HFFc6 (cell line): ENCODE data around the gene TTC33. TPM values are rescaled to one million over a fixed set of nuclear protein-coding genes. Genes with fewer than 3 reads are reported as not detected.

Experiments
- DNase-seq: peaks from one replicate; pipeline ENCODE4 v3.0.0-alpha.2; 2018
- H3K27ac Mint-ChIP-seq: 2 replicates; pipeline ENCODE4 v1.8.0; 2020; ENCODE audit warnings: mild to moderate bottlenecking, mixed read lengths
- H3K27me3 Mint-ChIP-seq: 2 replicates; pipeline ENCODE4 v1.8.0; 2021; ENCODE audit warnings: mild to moderate bottlenecking, moderate library complexity, mixed read lengths; ENCODE audit not compliant: insufficient read depth
- H3K36me3 Mint-ChIP-seq: 2 replicates; pipeline ENCODE4 v1.8.0; 2021; ENCODE audit warnings: low read depth, mixed read lengths
- H3K4me1 Mint-ChIP-seq: 2 replicates; pipeline ENCODE4 v1.8.0; 2020; ENCODE audit warnings: low read depth, mixed read lengths
- H3K4me3 Mint-ChIP-seq: 2 replicates; pipeline ENCODE4 v1.8.0; 2020; ENCODE audit warnings: mild to moderate bottlenecking, moderate library complexity, mixed read lengths
- H3K9me3 Mint-ChIP-seq: 2 replicates; pipeline ENCODE4 v1.8.0; 2020; ENCODE audit warnings: mild to moderate bottlenecking, mixed read lengths
- total RNA-seq, 6 experiments: library from RNA; stranded (reverse); fragmentation: NEBNext Ultra II Directional; extraction: Animal tissue kit (Norgen Biotek cat#: 25700); gene quantifications; 2 replicates in 1 of 6; 3 replicates in 5 of 6; pipeline ENCODE4 v1.2.3, GENCODE V29; 2021
- TF ChIP-seq, protein P1 (sequence below): fragments of 200-600 bp; sonication (generic); IDR thresholded peaks from 2 replicates; pipeline ENCODE4 v1.5.0; 2021; ENCODE audit warnings: antibody characterized with exemption, mild to moderate bottlenecking

Gene TTC33
- total RNA-seq, 6 experiments from 2014 or later = 8.6 to 11.3 (median 9.8) TPM

DNA sequence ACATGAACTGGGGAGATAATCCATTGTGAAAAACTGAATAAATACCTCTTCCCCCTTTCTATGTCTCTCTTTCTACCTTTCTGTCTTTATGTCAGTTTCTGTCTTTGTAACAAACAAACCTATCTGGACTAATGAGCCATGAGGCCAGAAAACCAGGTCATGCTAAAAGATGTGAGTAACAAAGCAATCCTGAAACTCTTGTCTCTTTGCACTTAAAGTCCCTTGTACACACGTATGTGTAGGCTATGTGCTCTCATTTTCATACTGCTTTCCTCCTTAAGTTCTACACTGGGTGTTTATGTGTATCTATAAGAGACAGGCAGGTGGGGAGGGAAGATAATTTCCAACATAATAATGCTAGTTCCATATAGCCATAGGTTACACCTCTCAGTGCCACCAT, 199.9 kb downstream of the TTC33 start:
- H3K27me3 Mint-ChIP-seq = no peaks in the 10 kb centered on the region
- no peaks in the 10 kb centered on the region for H3K9me3 Mint-ChIP-seq

DNA sequence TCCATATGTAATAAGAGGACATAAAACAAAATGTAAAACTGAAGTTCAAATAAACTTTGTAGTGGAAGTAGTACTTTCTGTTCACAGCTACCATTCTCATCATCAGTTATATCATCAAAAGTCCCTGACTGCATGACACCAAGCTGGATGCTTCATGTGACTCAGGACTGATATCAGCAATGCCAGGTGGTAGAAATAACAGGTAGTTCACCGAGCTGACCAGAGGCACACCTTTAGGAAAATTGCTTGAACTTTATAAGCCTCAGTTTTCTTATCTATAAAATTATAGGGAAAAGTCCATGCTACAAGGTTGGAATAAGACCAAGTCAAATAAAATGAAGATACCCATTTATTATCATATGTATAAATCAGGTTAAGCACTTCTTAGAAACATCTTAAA, 200.9 kb downstream of the TTC33 start:
- no peak overlapping the region for H3K27ac Mint-ChIP-seq
- peaks cover 72% of the 10 kb centered on the region for H3K4me1 Mint-ChIP-seq
- TF ChIP-seq, protein P1, sequence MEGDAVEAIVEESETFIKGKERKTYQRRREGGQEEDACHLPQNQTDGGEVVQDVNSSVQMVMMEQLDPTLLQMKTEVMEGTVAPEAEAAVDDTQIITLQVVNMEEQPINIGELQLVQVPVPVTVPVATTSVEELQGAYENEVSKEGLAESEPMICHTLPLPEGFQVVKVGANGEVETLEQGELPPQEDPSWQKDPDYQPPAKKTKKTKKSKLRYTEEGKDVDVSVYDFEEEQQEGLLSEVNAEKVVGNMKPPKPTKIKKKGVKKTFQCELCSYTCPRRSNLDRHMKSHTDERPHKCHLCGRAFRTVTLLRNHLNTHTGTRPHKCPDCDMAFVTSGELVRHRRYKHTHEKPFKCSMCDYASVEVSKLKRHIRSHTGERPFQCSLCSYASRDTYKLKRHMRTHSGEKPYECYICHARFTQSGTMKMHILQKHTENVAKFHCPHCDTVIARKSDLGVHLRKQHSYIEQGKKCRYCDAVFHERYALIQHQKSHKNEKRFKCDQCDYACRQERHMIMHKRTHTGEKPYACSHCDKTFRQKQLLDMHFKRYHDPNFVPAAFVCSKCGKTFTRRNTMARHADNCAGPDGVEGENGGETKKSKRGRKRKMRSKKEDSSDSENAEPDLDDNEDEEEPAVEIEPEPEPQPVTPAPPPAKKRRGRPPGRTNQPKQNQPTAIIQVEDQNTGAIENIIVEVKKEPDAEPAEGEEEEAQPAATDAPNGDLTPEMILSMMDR = no peak
- no peaks in the 10 kb centered on the region; the same call in 1 of the 2 replicates for H3K36me3 Mint-ChIP-seq
- no peaks in the 10 kb centered on the region; the same call in 1 of the 2 replicates for H3K9me3 Mint-ChIP-seq
- DNase-seq = no peak
- H3K4me3 Mint-ChIP-seq = no peak overlapping the region
- no peaks in the 10 kb centered on the region for H3K27me3 Mint-ChIP-seq

More for the DNA sequence above, 199.9 kb downstream of the TTC33 start:
- H3K4me3 Mint-ChIP-seq = no peak overlapping the region
- no peaks in the 10 kb centered on the region for H3K36me3 Mint-ChIP-seq
- peaks cover 65% of the 10 kb centered on the region for H3K4me1 Mint-ChIP-seq
- TF ChIP-seq, protein P1 = no peak
- no peak for DNase-seq
- H3K27ac Mint-ChIP-seq = no peak overlapping the region

DNA sequence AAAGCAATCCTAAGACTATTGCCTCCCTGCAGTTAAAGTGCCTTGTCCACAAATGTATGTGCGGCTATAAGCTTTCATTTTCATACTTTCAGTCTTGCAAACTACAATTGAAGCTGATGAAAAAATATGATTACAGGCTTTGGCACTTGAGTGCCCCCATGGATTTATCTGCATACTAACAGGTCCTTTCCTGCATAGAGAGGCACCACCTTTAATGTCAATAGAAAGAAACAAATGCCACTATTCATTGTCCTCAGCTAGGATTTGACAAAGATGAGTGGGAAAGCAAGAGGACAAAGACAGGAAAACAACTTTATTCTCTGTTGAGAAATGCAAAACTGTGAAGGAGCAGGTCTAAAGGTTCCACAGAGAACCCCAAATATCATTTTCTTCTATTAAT, 201.7 kb downstream of the TTC33 start:
- no peak overlapping the region for H3K27ac Mint-ChIP-seq
- H3K4me1 Mint-ChIP-seq = peaks cover 67% of the 10 kb centered on the region
- H3K4me3 Mint-ChIP-seq = no peak overlapping the region
- no peaks in the 10 kb centered on the region; the same call in 1 of the 2 replicates for H3K9me3 Mint-ChIP-seq
- DNase-seq = no peak
- TF ChIP-seq, protein P1 = no peak
- no peaks in the 10 kb centered on the region; the same call in 1 of the 2 replicates for H3K36me3 Mint-ChIP-seq
- H3K27me3 Mint-ChIP-seq = no peaks in the 10 kb centered on the region

DNA sequence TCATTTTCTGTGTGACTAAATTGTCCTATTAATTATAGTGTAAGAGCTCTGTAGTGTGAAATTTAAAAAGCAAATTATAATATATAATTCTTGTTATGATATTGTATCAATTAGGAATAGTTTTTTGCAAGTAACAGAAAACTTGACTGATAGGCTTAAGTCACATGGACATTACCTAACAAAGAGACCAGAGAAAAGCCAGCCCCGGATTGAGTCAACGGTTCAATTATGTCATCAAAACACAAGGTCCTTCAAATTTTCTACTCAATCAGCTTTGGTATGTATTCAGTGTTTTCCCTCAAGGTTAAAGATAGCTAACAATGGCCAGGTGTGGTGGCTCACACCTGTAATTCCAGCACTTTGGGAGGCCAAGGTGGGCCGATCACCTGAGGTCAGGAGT, 202.8 kb downstream of the TTC33 start:
- Mint-ChIP-seq H3K9me3 (no peaks in the 10 kb centered on the region; the same call in 1 of the 2 replicates), H3K27me3 (no peaks in the 10 kb centered on the region), H3K4me1 (peaks cover 66% of the 10 kb centered on the region), H3K4me3 (no peak overlapping the region), H3K36me3 (no peaks in the 10 kb centered on the region; the same call in 1 of the 2 replicates), H3K27ac (no peak overlapping the region)
- TF ChIP-seq, protein P1 = no peak
- no peak for DNase-seq

DNA sequence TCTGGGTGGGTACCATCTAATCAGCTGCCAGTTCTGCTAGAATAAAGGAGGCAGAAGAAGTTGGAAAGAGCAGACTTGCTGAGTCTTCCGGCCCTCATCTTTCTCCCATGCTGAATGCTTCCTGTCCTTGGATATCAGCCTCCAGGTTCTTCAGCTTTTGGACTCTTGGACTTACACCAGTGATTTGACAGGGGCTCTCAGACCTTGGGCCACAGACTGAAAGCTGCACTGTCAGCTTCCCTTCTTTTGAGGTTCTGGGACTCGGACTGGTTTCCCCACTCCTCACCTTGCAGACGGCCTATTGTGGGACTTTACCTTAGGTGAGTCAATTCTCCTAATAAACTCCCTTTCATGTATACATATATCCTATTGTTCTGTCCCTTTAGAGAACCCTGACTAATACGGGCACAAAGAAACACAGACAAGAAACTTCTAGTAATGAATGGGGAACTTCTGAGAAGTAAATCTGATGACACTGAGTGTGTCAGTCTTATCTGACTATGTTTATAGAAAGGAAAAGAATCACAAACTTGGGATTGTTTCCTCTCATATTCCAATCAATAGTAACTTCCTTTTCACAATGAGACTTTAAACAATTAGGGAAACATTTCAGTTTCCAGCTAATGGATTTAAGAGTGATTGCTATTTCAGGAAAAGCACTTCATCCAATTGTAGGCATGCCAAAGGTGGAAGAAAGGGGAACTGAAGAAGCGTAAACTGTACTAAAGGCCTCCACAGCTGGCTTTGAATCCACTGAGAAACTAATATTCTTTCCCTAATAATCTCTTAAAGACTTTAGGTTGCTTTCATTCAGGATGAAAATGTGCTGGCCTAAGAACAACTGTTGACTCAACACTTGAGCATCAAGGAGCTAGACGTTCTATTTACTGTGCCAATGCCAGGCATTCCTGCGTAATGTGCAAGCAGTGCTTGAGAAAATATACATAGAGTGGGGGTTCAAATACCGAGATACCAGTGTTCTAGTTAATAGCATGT, 204.0 kb downstream of the TTC33 start:
- H3K4me3 Mint-ChIP-seq = peak overlapping the region; percentile 71
- H3K27ac Mint-ChIP-seq = peak overlapping the region; percentile 94
- TF ChIP-seq, protein P1 = no peak
- H3K4me1 Mint-ChIP-seq = peaks cover 59% of the 10 kb centered on the region
- H3K9me3 Mint-ChIP-seq = no peaks in the 10 kb centered on the region; the same call in 1 of the 2 replicates
- peak; percentile 93 for DNase-seq
- H3K27me3 Mint-ChIP-seq = no peaks in the 10 kb centered on the region
- no peaks in the 10 kb centered on the region; the same call in 1 of the 2 replicates for H3K36me3 Mint-ChIP-seq
